LNCAP (cell line): ENCODE data around the gene ZNF385B.

ENCODE experiments used
- CTCF ChIP-seq: fragments of 450-650 bp; IDR thresholded peaks from 2 replicates; pipeline ENCODE4 v1.5.1; 2017; ENCODE audit warnings: mild to moderate bottlenecking

Gene ZNF385B

GRCh38 chr2:179614121-179614520, 247.3 kb downstream of the ZNF385B start:
- TF ChIP-seq CTCF, result no peak

- TF ChIP-seq CTCF, result no peak
Observed at GRCh38 chr2:179613701-179614100, 247.7 kb downstream of the ZNF385B start.

GRCh38 chr2:179613299-179613651, 248.1 kb downstream of the ZNF385B start:
- TF ChIP-seq CTCF, result no peak

- no peak for TF ChIP-seq CTCF
Observed at GRCh38 chr2:179612591-179613298, 248.7 kb downstream of the ZNF385B start.

- no peak for TF ChIP-seq CTCF
Observed at GRCh38 chr2:179612108-179612507, 249.3 kb downstream of the ZNF385B start.

GRCh38 chr2:179606141-179606540, 255.3 kb downstream of the ZNF385B start:
- no peak for TF ChIP-seq CTCF

GRCh38 chr2:179605341-179605740, 256.1 kb downstream of the ZNF385B start:
- TF ChIP-seq CTCF, result no peak

- no peak for TF ChIP-seq CTCF
Observed at GRCh38 chr2:179604598-179604997, 256.8 kb downstream of the ZNF385B start.
